Kidney (tissue), 14 donors: Measurements from ENCODE around the gene SUDS3. TPM values are rescaled to one million over a fixed set of nuclear protein-coding genes. Genes with fewer than 3 reads are reported as not detected.
A peak's percentile ranks its signal among the peaks of the same experiment; 100 is the strongest.

Experiments
- DNase-seq, 5 donors: peaks; one replicate each; pipeline ENCODE4 v3.0.0-alpha.2; 2013 to 2020
- FAIRE-seq: peaks from 2 replicates; lab custom pipeline; 2012; peaks lifted over from hg19 to GRCh38; lab: Jason Lieb, UNC
- H3K27ac ChIP-seq, 2 donors: one replicate each; pipeline ENCODE4 v1.7.0; 2013; ENCODE audit warnings: low read depth in 2 of 2, low read length in 2 of 2, inconsistent platforms in 1 of 2
- H3K27me3 ChIP-seq: one replicate; pipeline ENCODE4 v1.7.1; 2013; ENCODE audit warnings: low read length, inconsistent platforms; ENCODE audit not compliant: control insufficient read depth, insufficient read depth
- H3K36me3 ChIP-seq, 3 donors: one replicate each; pipeline versions ENCODE4 v1.7.0 to v1.7.1; 2013; ENCODE audit warnings: low read length in 3 of 3, control low read depth in 1 of 3, inconsistent platforms in 1 of 3; ENCODE audit not compliant: insufficient read depth in 3 of 3, control insufficient read depth in 2 of 3
- H3K4me1 ChIP-seq, 3 donors: one replicate each; pipeline versions ENCODE4 v1.7.0 to v1.7.1; 2013; ENCODE audit warnings: low read length in 3 of 3, inconsistent platforms in 1 of 3, low read depth in 1 of 3; ENCODE audit not compliant: control insufficient read depth in 2 of 3, insufficient read depth in 2 of 3
- H3K4me3 ChIP-seq, 3 donors: one replicate each; pipeline versions ENCODE4 v1.7.0 to v1.8.1; 2013; ENCODE audit warnings: low read length in 3 of 3, control low read depth in 1 of 3, inconsistent platforms in 1 of 3
- H3K9ac ChIP-seq, 3 donors: one replicate each; pipeline versions ENCODE4 v1.7.0 to v1.7.1; 2013; ENCODE audit warnings: low read length in 3 of 3, control low read depth in 1 of 3, inconsistent platforms in 1 of 3
- H3K9me3 ChIP-seq, 3 donors: one replicate each; pipeline versions ENCODE4 v1.7.0 to v1.7.1; 2013; ENCODE audit warnings: low read length in 3 of 3, control low read depth in 1 of 3, inconsistent platforms in 1 of 3; ENCODE audit not compliant: control insufficient read depth in 2 of 3, insufficient read depth in 1 of 3
- intact Hi-C: fragments of 100-400 bp; cut with DNase I; formaldehyde crosslinking; loops from one replicate; pipeline ENCODE4 v1.11.1; 2022
- polyA plus RNA-seq: library from polyadenylated mRNA; stranded (reverse); fragments of 350-450 nt; fragmentation: Illumina TruSeq; extraction: RNeasy Lipid Tissue Mini Kit (QIAGEN cat#74804); gene quantifications from one replicate; pipeline ENCODE4 v1.2.3, GENCODE V29; 2014; ENCODE audit warnings: low read depth, low replicate concordance; ENCODE audit not compliant: insufficient read depth
- total RNA-seq: library from RNA; stranded (reverse); fragmentation: NEBNext Ultra II Directional; extraction: Animal tissue kit (Norgen Biotek cat#: 25700); gene quantifications from one replicate; pipeline ENCODE4 v1.2.1, GENCODE V29; 2021
- TF ChIP-seq, protein P1 (sequence below): IDR thresholded peaks from 3 replicates; pipeline ENCODE4 v1.5.1; 2012; ENCODE audit warnings: mild to moderate bottlenecking, moderate library complexity, borderline replicate concordance; ENCODE audit not compliant: insufficient read depth; ENCODE audit errors: extremely low read depth
- donor health status: control.
- donor health status: control.
- donor health status: control.
- donor health status: control.
- donor health status: control.
- donor health status: DM: yes; HTN: yes; CAD: no.
- donor health status: Normal renal cell carcinoma (clear cell type).

Gene SUDS3
- total and polyA plus RNA-seq, 2 donors from 2014 or later: 14.9 to 29.0 TPM

DNA sequence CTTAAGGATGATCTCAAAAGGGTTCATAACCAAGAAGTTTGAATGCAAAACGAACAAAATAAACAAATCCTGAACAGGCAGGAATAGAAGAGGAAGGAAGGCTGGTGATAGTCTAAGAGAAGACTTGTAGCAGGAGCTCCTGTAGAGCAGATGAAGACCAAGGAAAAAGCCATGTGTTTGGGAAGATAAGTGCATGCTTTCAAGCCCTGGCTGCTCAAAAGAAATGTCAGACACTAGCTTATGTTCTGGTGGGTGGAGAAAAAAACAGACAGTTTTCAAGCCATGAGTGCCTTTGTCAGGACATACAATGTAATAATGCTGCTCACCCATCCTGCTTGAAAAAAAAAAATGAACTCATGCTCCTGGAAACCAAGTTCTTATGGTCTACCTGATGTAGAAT, 31.0 kb upstream of the SUDS3 start:
- Histone ChIP-seq H3K9ac (no peak overlapping the region), H3K4me1 (peaks cover 0 to 3% (median 0%) of the 10 kb centered on the region in 3 donors), H3K27me3 (no peaks in the 10 kb centered on the region), H3K36me3 (no peaks in the 10 kb centered on the region), H3K27ac (no peak overlapping the region), H3K4me3 (no peak overlapping the region), H3K9me3 (no peaks in the 10 kb centered on the region)
- FAIRE-seq (no peak), DNase-seq (no peak)
- intact Hi-C loops: no loop called here
- TF ChIP-seq, protein P1, sequence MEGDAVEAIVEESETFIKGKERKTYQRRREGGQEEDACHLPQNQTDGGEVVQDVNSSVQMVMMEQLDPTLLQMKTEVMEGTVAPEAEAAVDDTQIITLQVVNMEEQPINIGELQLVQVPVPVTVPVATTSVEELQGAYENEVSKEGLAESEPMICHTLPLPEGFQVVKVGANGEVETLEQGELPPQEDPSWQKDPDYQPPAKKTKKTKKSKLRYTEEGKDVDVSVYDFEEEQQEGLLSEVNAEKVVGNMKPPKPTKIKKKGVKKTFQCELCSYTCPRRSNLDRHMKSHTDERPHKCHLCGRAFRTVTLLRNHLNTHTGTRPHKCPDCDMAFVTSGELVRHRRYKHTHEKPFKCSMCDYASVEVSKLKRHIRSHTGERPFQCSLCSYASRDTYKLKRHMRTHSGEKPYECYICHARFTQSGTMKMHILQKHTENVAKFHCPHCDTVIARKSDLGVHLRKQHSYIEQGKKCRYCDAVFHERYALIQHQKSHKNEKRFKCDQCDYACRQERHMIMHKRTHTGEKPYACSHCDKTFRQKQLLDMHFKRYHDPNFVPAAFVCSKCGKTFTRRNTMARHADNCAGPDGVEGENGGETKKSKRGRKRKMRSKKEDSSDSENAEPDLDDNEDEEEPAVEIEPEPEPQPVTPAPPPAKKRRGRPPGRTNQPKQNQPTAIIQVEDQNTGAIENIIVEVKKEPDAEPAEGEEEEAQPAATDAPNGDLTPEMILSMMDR: no peak

DNA sequence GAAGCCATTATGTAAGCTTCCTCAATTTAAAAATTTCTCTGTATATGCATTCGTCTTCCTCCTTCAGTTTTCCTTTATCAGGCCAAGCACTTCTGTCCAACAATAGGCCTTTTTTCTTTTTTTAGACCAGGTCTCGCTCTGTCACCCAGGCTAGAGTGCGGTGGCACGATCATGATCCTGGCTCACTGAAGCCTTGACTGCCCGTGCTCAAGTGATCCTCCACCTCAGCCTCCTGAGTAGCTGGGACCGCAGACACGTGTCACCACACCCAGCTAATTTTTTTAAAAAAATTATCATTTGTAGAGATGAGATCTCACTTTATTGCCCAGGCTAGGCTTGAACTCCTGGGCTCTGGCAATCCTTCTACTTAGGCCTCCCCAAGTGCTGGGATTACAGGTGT, 29.5 kb upstream of the SUDS3 start:
- H3K9ac ChIP-seq: no peak overlapping the region

DNA sequence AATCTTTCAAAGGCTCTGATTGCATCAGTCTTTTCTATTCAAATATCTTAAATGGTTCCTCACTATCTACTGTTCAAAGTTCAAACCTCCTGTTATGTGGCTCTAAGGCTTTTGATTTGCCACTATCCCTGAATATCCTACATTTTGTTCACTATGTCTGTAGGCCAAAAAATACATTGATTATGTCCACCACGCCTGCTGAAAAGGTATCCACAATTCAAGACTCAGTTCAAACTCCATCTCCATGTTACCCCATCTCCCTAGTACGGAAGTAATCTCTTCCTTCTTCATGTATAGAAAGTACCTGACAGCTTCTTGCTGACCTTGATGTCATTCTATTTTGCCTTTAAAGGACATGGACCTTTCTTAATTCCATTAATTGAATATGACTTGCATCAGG, 28.4 kb upstream of the SUDS3 start:
- H3K9me3 ChIP-seq: no peaks in the 10 kb centered on the region
- TF ChIP-seq, protein P1: no peak
- H3K9ac ChIP-seq: no peak overlapping the region
- H3K36me3 ChIP-seq: no peaks in the 10 kb centered on the region
- peaks cover 0 to 3% (median 0%) of the 10 kb centered on the region in 3 donors for H3K4me1 ChIP-seq
- H3K27me3 ChIP-seq: no peaks in the 10 kb centered on the region
- DNase-seq (no peak), FAIRE-seq (no peak)
- intact Hi-C loops: no loop called here
- H3K27ac ChIP-seq: no peak overlapping the region
- H3K4me3 ChIP-seq: no peak overlapping the region

More for the DNA sequence above, 29.5 kb upstream of the SUDS3 start:
- intact Hi-C loops: no loop called here
- H3K27me3 ChIP-seq: no peaks in the 10 kb centered on the region
- no peaks in the 10 kb centered on the region for H3K9me3 ChIP-seq
- no peak overlapping the region for H3K4me3 ChIP-seq
- no peak for FAIRE-seq
- DNase-seq: peak in 1 of 5 donors; percentile 30
- H3K36me3 ChIP-seq: no peaks in the 10 kb centered on the region
- peaks cover 0 to 3% (median 0%) of the 10 kb centered on the region in 3 donors for H3K4me1 ChIP-seq
- H3K27ac ChIP-seq: no peak overlapping the region
- TF ChIP-seq, protein P1: no peak

DNA sequence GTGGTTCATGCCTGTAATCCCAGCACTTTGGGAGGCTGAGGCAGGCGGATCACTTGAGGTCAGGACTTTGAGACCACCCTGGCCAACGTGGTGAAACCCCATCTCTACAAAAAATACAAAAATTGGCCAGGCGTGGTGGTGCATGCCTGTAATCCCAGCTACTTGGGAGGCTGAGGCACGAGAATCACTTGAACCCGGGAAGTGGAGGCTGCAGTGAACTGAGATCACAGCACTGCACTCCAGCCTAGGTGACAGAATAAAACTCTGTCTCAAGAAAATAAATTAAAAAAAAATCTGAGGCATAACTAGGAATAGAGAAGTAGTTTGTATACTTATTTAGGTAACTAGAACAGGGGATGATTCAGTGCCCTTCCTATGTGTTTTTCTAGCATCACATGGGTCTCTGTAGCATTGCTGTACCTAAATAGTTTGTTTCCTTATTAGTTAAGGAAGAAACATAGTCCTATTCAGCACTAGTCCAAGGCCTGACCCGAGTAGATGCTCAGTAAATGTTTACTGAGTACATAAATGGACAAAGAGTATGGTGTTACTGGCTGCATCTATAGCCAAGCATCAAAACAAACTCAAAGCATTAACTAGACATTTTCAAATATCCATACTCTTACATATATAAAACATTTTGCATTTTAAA, 25.3 kb upstream of the SUDS3 start:
- H3K4me3 ChIP-seq: no peak overlapping the region
- H3K27ac ChIP-seq: no peak overlapping the region
- H3K9ac ChIP-seq: no peak overlapping the region
- H3K36me3 ChIP-seq: no peaks in the 10 kb centered on the region
- FAIRE-seq (no peak), DNase-seq (no peak)
- no peaks in the 10 kb centered on the region for H3K4me1 ChIP-seq
- no peaks in the 10 kb centered on the region for H3K27me3 ChIP-seq
- intact Hi-C loops: no loop called here
- no peaks in the 10 kb centered on the region for H3K9me3 ChIP-seq
- TF ChIP-seq, protein P1: no peak
